HUDEP-2 (cell line): ENCODE results near the gene CDC14A.
"Not testable (repeated sequence)": the region's sequence is repeated elsewhere in the genome, so short reads cannot be mapped to it uniquely, and the experiment has no call there.

Experiments used
- DNase-seq, 76 experiments: peaks; one replicate each; lab custom pipeline; 2025; ENCODE audit not compliant: unreplicated experiment in 76 of 76; lab: John Stamatoyannopoulos, UW

CDC14A gene

GRCh38 chr1:100331146-100331545 is 21.2 kb upstream of the CDC14A start:
- not testable (repeated sequence) for DNase-seq

GRCh38 chr1:100332331-100332730 is 20.0 kb upstream of the CDC14A start:
- no peak for DNase-seq

- DNase-seq = no peak
Observed at GRCh38 chr1:100335436-100335835, 16.9 kb upstream of the CDC14A start.

- peak in 2 of 76 experiments; percentile 9 to 26 for DNase-seq
Observed at GRCh38 chr1:100337878-100338277, 14.4 kb upstream of the CDC14A start.

- DNase-seq = not testable (repeated sequence)
Observed at GRCh38 chr1:100339735-100340134, 12.6 kb upstream of the CDC14A start.

GRCh38 chr1:100340494-100340893 is 11.8 kb upstream of the CDC14A start:
- DNase-seq = no peak

GRCh38 chr1:100342348-100342747 is 10.0 kb upstream of the CDC14A start:
- peak in 1 of 76 experiments; percentile 15 for DNase-seq

- peak in 1 of 76 experiments; percentile 25 for DNase-seq
Observed at GRCh38 chr1:100343897-100344296, 8.4 kb upstream of the CDC14A start.

- no peak for DNase-seq
Observed at GRCh38 chr1:100344774-100345173, 7.5 kb upstream of the CDC14A start.

- no peak for DNase-seq
Observed at GRCh38 chr1:100346387-100346786, 5.9 kb upstream of the CDC14A start.

GRCh38 chr1:100347009-100347966 is 5.0 kb upstream of the CDC14A start:
- peak in 51 of 76 experiments; percentile 6 to 87 (median 62) for DNase-seq

- peak in 2 of 76 experiments; percentile 8 to 24 for DNase-seq
Observed at GRCh38 chr1:100348549-100349144, 3.7 kb upstream of the CDC14A start.

- no peak for DNase-seq
Observed at GRCh38 chr1:100349246-100349645, 3.1 kb upstream of the CDC14A start.

GRCh38 chr1:100350787-100351094 is 1.6 kb upstream of the CDC14A start:
- peak in 1 of 76 experiments; percentile 38 for DNase-seq

GRCh38 chr1:100351095-100351887 is 1.0 kb upstream of the CDC14A start:
- peak; percentile 57 to 98 (median 91) for DNase-seq

GRCh38 chr1:100353071-100353801 is 930 bp downstream of the CDC14A start:
- peak in 11 of 76 experiments; percentile 7 to 50 (median 33) for DNase-seq

GRCh38 chr1:100353988-100354387 is 1.7 kb downstream of the CDC14A start:
- no peak for DNase-seq

- no peak for DNase-seq
Observed at GRCh38 chr1:100354971-100355394, 2.7 kb downstream of the CDC14A start.

GRCh38 chr1:100358210-100358609 is 5.9 kb downstream of the CDC14A start:
- DNase-seq = peak in 7 of 76 experiments; percentile 13 to 33 (median 17)

GRCh38 chr1:100359139-100359538 is 6.8 kb downstream of the CDC14A start:
- no peak for DNase-seq
